HG02798 (cell line): ENCODE data around the gene SEC23A.
"Not testable (repeated sequence)": the region's sequence is repeated elsewhere in the genome, so short reads cannot be mapped to it uniquely, and the experiment has no call there.

ENCODE experiments used
- ATAC-seq: cut with Tn5 transposase; IDR thresholded peaks from one replicate; pipeline ENCODE4 v1.9.1; 2021; ENCODE audit warnings: mild to moderate bottlenecking; ENCODE audit not compliant: unreplicated experiment, poor library complexity

SEC23A gene

GRCh38 chr14:39102969-39103957 lies at the start of gene SEC23A:
SEC23A (minus strand) TSS chr14:39103235; CDS start chr14:39096118, 7,117 bp downstream.
- ATAC-seq = peak; percentile 97

GRCh38 chr14:39145266-39145966 lies 42.4 kb upstream of the SEC23A start:
- ATAC-seq = no peak

GRCh38 chr14:39143226-39143625 lies 40.2 kb upstream of the SEC23A start:
- ATAC-seq = not testable (repeated sequence)

GRCh38 chr14:39141623-39142022 lies 38.6 kb upstream of the SEC23A start:
- ATAC-seq = not testable (repeated sequence)

- ATAC-seq = no peak
These were observed 37.1 kb upstream of the SEC23A start for GRCh38 chr14:39140170-39140569.

GRCh38 chr14:39138440-39138839 lies 35.4 kb upstream of the SEC23A start:
- ATAC-seq = no peak

- ATAC-seq = not testable (repeated sequence)
These were observed 34.8 kb upstream of the SEC23A start for GRCh38 chr14:39137835-39138234.

- ATAC-seq = no peak
These were observed 19.5 kb upstream of the SEC23A start for GRCh38 chr14:39122330-39123138.

GRCh38 chr14:39114073-39114838 lies 11.2 kb upstream of the SEC23A start, which contains the start of gene GEMIN2:
GEMIN2 (plus strand) TSS chr14:39114323; CDS start chr14:39114339, 16 bp downstream.
- ATAC-seq = peak; percentile 93

GRCh38 chr14:39113685-39114072 lies 10.6 kb upstream of the SEC23A start:
- no peak for ATAC-seq

- no peak for ATAC-seq
These were observed 7.1 kb upstream of the SEC23A start for GRCh38 chr14:39109893-39110715.

- no peak for ATAC-seq
These were observed 5.8 kb upstream of the SEC23A start for GRCh38 chr14:39108791-39109190.

GRCh38 chr14:39107591-39107996 lies 4.6 kb upstream of the SEC23A start:
- peak; percentile 27 for ATAC-seq

GRCh38 chr14:39104078-39104801 lies 1.2 kb upstream of the SEC23A start:
- not testable (repeated sequence) for ATAC-seq

- ATAC-seq = peak; percentile 9
These were observed 618 bp downstream of the SEC23A start for GRCh38 chr14:39102265-39102968.

GRCh38 chr14:39099748-39100147 lies 3.3 kb downstream of the SEC23A start:
- no peak for ATAC-seq

- ATAC-seq = not testable (repeated sequence)
These were observed 3.8 kb downstream of the SEC23A start for GRCh38 chr14:39099215-39099614.
